Mucosa of gallbladder (tissue), 1 donor: ENCODE results near the gene RPTOR. TPM values are rescaled to one million over a fixed set of nuclear protein-coding genes. Genes with fewer than 3 reads are reported as not detected.
A peak's percentile ranks its signal among the peaks of the same experiment; 100 is the strongest.
"Not testable (repeated sequence)": the region's sequence is repeated elsewhere in the genome, so short reads cannot be mapped to it uniquely, and the experiment has no call there.

Experiments used
- DNase-seq: peaks from one replicate; pipeline ENCODE4 v3.0.0-alpha.2; 2020; ENCODE audit warnings: low spot score
- total RNA-seq: library from RNA; stranded (reverse); gene quantifications from one replicate; pipeline ENCODE4 v1.2.1, GENCODE V29; 2021
- donor health status: DM: no; HTN: no; CAD: no.

Gene RPTOR
- total RNA-seq, 1 donor from 2014 or later, result 37.5 TPM

DNA sequence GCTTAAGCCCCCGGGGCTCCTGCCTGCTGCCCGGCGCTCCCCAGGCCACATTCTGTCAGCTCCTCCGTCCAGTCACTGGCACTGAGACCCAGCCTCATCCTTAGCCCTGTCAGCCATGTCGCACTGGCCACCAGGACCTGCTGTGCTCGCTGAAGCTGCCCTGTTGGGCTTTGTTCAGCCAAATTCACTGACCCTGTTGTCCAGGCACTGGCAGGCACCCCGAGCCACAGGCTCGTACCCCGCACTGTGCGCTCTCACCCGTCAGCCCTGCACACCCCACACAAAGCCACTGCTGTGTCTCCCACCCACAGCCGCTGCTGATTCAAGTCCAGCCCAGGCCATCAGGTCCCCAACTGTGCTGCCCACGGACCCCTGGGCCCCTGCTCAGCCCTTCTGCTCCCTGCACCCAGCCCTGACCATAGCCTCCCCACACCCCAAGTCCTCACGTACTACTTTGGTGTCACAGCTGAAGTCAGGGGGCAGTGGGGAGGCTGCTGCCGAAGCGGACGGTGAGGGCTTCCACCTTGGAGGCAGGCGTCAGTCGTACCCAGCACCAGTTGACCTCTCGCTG, 315.5 kb downstream of the RPTOR start:
- DNase-seq, result no peak

DNA sequence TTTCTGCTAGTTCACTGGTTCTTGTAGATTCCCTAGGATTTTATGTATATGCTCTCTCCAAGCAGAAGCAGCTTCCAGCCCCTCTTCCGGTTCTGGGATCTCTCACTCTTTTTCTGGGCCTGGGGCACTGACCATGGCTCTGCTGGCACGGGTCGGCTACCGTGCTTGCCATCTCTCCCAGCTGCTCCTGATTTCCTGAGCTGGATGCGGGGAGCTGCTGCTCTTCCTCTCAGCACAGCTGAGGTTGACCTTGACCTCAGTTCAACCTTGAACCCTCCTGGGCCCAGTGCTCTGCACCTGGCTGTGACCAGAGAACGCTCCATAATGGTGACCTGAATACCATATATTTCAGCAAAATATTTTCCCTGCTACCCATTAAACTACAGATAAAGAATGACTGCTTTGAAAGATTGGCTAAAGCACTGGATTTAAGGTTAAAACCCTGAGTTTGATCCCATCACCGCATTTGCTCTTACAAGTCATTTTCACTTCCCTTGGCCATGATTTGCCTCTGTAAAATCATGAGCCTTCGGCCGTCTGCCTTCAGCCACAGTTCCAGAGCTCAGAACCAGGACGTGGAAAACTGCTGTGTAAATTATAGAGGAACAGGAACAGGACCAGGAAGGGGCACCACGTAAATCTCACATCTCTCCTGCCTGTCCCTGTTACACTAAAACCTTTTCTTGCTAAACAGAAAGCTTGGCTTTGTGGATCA, 316.2 kb downstream of the RPTOR start:
- no peak for DNase-seq

DNA sequence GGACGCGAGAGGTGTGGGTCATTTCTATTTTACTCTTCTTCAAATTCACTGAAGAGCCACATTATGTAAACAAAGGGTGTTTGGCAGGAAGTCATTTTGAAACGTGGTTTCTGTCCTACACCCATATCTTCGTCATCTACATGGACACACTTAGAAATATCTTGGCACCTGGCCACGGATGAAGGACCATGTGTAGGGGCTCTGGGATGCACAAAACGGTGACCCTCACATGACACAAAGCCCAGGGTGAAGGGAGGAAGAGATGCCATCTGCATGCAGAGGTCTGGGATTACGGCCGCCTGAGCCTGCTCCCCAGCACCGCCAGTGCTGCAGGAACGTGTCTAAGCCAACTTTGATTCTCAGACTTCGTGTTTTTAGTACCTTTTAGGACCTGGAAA, 316.8 kb downstream of the RPTOR start:
- no peak for DNase-seq

DNA sequence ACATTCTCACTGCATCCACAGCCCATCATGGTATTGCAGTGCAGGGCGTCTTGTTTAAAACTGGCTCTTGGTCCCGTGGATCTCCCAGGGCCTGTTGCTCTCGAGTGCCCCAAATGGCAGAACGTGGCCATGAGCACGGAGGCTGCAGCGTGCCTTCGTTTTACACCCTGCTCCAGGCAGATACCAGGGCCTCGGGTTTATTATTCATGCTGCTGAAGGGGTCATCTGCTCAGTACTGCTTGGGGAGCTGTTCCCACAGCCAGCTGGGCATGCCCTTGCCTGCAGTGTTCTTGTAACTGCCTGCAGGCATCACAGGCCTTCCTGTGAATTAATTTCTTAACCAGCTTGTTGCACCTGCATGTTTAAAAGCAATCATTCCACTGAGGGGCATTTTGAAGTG, 317.3 kb downstream of the RPTOR start:
- no peak for DNase-seq

DNA sequence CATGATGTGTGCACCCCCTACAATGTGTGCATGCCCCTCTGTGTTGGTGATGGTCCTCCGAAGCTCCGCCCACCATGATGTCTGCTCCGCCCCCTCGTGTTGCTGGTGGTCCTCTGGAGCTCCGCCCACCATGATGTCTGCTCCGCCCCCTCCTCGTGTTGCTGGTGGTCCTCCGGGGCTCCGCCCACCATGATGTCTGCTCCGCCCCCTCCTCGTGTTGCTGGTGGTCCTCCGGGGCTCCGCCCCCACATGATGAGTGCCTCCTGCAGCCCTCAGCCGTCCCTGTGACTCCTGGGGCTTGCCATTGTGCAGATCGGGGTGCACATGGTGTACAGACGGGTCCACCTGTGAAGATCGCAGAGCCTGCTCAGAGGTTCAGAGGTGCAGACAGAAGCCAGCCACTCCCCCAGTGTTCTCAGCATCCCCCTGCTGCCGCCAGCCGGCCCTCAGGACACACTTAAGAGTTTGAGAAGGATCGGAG, 317.9 kb downstream of the RPTOR start:
- DNase-seq, result no peak

DNA sequence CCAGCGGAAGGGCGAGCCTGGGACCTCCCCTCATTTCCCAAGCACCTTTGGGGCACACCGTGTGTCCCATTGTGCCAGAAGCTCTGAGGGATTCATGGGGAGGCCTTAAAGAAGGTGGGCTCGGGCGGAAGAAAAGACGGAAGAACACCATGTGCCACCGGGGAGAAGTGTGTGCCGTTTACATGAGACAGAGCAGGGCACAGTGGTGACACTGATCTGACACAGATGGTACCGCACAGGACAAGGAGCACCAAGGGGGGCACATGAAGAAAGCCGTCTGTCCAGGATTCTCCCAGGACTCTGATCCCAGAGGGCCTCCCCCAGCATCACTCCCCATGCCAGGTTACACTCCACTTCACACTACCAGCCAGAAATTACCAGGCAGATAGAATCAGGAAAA, 318.3 kb downstream of the RPTOR start:
- no peak for DNase-seq

DNA sequence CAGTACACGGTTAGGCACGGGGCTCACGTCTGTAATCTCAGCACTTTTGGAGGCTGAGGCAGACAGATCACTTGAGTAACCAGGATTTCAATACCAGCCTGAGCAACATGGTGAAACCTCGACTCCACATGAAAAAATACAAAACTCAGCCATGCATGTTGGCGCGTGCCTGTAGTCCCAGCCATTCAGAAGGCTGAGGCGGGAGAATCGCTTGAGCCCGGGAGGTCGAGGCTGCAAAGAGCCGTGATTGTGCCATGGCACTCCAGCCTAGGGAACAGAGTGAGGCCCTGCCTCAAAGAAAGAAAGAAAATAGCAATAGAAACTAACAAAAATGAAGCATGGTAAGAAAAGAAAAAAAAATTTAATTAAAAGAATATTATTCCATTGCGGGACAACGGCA, 319.0 kb downstream of the RPTOR start:
- no peak for DNase-seq

DNA sequence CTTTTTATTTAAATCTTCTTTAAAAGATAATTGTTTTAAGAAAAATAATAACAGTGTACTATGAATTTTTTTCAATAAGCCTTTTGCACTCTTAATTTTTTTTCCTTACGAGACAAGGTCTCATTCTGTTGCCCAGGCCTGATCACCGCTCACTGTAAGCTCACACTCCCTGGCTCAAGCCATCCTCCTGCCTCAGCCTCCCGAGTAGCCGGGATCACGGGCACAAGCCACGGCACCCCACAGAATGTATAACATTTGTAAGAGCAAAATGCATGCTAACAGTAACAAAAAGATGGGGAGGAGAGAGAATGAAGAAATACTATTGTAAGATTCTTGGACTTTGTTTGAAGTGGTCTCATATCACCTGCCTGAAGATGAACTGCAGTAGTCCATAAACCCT, 320.1 kb downstream of the RPTOR start:
- no peak for DNase-seq

DNA sequence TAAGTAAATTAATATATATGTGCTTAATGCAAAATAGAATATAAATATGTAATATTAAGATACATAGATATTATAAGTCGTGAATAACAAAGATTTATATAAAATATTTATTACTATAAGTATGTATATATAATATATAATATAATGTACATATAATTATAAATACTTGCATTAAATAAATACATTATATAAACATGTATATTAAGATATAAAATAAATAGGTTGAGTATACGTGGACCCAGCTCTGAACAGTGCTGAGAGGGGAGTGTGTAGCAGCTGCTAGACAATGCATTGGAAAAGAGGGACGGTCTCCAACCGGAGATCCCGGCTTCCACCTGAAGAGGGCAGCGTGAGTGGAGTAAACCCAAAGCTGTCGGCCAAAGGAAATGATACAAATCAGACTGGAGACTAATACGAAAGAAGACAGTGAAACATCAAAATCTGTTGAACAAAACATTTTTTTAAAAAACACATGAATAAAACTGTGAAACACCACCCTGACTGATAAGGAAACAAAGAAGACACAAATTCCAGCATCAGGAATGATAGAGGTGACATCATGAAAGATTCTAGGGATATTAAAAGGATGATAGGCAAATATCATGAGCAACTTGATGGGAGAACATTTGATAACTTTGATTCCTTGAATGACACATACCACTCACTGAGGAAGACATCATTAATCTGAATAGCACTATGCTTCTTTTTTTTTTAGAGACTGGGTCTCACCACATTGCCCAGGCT, 321.6 kb downstream of the RPTOR start:
- DNase-seq, result peak; percentile 61

DNA sequence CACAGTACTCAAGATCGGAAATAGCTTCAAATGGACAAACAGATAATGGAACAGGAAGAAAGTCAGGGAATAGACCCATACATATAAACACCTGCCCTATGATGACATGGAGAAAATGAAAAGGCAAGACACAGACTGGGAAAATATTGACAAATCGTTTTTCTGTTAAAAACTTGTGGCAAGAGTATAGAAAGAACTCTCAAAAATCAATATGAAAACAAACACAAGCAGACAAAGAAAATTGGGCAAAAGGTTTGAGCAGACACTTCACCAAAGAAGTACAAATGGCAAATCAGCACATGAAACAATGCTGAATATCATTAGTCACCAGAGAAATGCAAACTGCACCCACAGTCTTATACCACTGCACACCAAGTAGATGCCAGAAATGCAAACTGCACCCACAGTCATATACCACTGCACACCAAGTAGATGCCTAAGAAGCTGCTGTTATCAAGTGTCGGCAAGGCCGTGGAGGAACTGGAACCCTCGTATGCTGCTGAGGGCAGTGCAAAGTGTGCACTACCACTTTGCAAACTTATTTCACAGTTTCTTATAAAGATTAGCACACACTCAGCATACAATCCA, 323.5 kb downstream of the RPTOR start:
- DNase-seq, result no peak

DNA sequence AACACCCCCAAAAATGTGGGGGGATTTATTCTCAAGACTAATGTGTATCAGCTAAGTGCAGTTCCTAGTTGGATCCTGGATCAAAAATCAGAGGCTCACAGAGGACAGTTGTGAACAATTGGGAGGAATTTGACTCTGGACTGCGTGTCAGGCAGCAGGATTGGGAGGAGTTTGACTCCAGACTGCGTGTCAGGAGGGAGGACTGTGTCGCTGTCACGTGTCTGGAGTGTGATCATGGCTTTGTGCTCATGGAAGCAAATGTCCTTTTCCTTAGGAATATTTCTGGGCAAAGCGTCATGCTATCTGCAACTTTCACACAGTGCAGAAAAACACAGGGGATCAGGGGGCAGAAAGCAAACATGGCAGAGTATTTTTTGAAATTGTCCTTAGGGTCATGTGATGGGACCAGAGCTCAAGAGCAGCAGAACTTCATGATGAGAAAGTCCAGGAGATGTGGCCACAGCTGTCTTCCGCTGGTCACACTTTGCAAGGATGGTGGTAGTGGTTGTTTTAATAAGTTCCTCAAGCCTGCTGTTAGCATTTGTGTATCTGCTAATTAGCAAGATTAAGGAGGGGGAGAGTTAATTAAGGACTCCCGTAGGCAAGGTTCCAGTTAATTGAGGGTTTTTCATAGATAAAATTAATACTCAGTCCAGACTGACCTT, 325.0 kb downstream of the RPTOR start:
- DNase-seq, result no peak

DNA sequence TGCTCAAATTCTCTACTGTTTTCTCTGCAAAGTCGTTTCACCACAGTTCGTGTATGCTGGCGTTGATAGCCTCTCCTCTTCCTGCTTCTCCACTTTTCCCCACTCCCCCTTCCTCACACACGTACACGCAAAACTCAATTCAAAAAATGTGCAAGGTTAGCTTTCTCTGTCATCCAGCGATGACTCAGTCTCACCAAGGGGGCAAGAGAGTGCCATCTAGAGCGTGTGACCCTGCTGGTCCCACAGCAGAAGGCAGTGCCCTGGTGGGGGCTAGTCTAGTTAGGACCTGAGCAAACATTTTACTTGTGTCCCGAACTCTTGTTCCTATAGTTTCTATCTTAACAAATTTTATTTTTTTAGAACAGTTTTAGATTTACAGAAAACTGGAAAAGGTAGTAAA, 325.8 kb downstream of the RPTOR start:
- DNase-seq, result no peak

DNA sequence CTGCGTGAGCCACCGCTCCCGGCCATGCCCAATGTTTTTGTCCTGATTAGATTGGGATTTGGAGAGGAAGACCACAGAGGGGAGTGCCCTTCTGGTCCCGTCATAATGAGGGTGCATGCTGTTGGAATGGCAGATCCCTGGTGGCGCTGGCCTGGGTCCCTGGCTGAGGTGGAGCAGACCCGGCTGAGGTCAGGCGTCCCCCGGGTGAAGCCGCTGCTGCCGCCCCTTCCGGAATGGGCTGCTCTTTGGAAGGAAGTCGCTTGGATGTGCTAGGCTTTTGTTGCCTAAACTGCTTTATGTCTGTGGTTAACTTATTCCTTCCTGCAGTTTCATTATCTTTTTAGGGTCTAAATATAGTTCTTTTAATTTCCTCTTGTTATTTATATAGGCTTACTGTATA, 326.7 kb downstream of the RPTOR start:
- no peak for DNase-seq

DNA sequence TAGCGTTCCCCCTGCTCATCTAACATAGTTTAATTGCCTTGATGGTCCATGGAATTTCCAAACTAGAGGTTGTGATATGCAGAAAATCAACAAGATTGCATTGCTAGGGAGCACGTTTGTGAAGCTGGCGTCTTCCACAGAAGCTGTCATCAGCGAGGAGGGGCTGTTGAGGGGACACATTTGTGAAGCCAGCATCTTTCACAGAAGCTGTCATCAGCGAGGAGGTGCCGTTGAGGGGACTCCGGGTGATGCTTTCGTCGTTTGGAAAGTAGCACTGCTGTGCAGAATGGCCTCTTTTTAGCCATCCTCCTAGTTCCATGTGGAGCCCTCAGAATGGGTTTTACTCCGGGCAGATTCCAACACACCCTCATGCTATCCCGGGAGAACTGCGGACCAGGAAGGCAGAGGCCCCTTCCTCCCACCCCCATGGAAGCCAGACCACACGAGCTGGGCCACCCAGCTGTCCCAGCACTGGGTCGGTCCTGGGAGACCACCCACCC, 327.4 kb downstream of the RPTOR start:
- DNase-seq, result no peak

DNA sequence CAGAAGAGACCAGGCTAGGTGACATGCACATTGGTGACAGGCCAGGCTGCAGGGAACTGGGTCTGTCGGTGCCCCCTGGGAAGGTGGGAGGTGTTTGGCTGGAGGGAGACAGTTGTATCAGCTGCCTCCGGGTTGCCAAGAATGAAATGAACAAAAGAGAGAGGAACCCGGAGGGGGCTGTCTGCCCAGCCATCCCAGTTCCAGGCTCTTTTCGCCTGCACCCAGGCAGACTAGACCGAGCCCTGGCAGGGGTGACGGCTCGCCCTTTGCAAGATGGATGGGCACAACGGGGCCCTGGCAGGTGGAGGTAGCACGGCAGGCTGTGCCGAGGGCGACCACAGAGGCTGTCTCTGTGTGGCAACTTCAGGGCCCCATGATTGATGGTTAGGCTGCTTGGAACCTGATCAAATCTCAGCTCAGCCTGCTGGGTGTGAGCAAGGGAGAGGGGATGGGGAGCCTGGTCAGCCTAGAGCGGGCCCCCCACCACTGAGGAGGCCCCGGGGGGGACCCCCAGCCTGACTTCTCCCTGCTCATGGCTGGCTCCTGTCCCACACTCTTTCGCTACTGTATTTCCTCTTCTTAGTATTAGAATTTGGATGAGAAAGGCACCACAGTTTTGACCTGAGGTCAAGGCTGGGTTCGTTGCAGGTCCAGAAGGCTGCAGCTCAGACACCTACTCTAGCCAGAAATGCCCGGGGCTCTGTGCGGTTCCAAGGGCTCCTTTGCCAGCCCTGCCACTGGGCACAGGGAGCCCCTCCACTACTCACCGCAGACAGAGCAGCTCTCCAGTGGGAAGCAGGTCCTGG, 328.1 kb downstream of the RPTOR start:
- DNase-seq, result no peak

DNA sequence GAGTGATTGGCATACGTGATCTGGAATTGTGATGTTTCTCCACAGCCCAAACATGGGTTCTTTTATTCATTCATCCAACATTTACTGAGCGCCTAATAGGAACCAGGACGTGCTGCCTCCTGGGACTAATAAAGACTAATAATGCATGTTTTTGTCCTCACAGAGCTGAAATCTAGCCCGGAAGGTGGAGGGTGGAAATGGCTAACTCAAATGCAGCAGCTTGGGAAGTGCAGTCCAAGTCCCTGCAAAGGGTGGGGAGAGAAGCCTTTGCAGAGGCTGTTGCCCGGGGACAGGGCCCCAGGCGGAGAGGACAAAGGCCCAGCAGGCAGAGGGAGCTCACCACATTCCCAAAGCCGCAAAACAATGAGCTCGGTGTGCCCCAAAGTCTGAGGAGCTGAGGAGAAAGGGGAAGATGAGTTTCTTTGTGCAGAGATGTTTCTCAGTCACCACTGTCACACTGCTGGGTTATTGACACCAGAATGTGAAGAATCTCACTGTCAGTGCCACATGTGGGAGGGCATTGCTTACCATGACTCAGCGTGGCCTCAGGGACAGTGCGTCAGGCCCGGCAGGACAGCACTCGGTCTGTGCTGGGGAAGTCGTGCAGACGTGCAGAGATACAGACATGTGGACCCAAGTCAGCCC, 328.8 kb downstream of the RPTOR start:
- DNase-seq, result no peak

DNA sequence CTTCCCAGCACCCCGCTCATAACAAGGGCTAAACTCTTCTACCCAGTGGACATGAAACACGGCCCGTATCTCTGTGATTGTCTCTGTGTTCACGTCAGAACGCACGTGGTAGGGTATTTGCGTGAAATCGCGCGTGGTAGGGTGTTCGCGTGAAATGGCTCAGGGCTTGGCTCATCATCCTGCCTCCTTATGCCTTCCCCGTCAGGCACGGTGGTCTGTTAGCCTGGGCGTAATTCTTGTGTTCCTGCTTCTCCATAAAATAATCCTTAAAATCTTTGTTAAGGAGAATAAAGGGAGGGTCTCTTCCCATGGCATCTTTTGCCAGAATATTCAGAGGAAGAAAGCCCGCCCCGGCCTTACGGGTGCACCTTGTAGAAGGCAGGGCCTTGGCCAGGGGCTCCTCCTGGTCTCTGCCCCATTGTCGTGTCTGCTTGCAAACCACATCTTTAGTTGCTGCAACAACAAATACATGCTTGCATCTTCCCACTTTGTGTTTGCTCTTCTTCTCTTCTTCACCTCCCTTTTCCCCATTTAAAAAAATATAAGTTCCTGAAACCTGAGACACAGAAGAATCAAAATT, 330.3 kb downstream of the RPTOR start:
- no peak for DNase-seq

DNA sequence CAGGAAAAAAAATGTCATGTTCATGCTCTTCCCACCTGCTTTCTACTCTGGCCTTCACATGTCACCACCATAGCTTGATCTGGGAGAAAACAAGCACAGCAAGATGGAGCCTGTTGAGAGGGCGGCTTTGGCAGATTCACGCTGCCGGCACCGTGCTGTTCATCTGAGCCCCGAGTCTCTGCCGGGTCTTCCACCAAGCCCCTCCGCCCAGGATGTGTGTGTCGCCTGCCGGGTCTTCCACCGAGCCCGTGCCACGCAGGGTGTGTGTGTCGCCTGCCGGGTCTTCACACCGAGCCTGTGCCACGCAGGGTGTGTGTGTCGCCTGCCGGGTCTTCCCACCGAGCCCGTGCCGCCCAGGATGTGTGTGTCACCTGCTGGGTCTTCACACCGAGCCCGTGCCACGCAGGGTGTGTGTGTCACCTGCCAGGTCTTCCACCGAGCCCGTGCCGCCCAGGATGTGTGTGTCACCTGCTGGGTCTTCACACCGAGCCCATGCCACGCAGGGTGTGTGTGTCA, 330.9 kb downstream of the RPTOR start:
- DNase-seq, result not testable (repeated sequence)

DNA sequence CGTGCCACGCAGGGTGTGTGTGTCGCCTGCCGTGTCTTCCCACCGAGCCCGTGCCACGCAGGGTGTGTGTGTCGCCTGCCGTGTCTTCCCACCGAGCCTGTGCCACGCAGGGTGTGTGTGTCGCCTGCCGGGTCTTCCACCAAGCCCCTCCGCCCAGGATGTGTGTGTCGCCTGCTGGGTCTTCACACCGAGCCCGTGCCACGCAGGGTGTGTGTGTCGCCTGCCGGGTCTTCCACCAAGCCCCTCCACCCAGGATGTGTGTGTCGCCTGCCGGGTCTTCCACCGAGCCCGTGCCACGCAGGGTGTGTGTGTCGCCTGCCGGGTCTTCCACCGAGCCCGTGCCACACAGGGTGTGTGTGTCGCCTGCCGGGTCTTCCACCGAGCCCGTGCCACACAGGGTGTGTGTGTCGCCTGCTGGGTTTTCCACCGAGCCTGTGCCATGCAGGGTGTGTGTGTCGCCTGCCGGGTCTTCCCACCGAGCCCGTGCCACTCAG, 331.9 kb downstream of the RPTOR start:
- not testable (repeated sequence) for DNase-seq
